HG03039 (cell line): ENCODE data around the gene SNX10.

ENCODE experiments used
- ATAC-seq: cut with Tn5 transposase; IDR thresholded peaks from one replicate; pipeline ENCODE4 v1.9.1; 2021; ENCODE audit warnings: mild to moderate bottlenecking, moderate library complexity; ENCODE audit not compliant: unreplicated experiment

SNX10 gene

GRCh38 chr7:26332698-26333097, 41.0 kb downstream of the SNX10 start:
- no peak for ATAC-seq

- no peak for ATAC-seq
Observed at GRCh38 chr7:26334166-26334859, 42.7 kb downstream of the SNX10 start.

DNA sequence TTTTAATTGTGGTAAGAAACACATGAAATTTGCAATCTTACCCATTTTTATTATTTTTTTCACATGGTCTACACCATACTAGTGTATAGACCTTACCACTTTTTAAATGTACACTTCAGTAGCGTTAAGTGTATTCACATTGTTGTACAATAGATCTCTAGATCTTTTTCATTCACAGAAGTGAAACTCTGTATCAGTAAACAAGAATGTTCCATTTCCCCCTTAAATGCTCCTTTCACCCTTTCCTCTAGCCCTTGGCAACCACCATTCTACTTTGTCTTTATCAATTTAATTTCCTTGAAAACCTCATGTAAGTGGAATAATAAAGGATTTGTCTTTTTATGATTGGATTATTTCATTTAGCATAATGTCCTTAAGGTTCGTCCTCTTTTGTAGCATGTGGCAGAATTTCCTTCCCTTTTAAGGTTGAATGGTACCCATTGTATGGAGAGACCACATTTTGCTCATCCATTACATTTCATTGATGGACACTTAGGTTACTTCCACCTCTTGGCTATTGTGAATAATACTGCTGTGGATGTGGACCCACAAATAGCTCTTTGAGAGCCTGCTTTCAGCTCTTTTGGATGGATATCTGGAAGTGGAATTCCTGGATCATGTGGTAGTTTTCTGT, 45.7 kb downstream of the SNX10 start:
- no peak for ATAC-seq

DNA sequence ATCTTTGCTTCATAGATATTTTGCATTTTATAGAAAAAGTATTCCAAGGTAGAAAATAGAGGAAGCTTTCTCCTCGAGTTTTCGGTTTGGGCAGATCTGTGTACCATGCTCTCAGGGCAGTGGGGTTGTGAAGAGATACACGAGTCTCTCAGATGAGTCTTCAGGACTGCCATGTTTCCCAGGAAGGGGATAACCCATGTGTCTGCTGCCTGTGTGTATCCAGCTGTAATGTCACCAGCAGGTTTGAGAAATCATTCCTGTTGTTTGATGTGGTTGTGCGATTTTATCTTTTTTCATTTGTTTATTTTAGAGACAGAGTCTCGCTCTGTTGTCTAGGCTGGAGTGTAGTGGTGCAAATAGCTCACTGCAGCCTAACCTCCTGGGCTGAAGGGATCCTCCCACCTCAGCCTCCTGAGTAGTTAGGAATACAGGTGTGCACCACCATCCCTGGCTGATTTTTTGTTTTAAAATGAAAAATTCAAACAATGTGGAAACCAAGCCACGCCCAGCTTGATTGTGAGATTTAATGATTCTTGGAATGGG, 48.9 kb downstream of the SNX10 start:
- ATAC-seq, result no peak

GRCh38 chr7:26343320-26343832, 51.7 kb downstream of the SNX10 start:
- no peak for ATAC-seq

GRCh38 chr7:26343837-26344236, 52.2 kb downstream of the SNX10 start:
- no peak for ATAC-seq

GRCh38 chr7:26345202-26345601, 53.5 kb downstream of the SNX10 start:
- no peak for ATAC-seq

DNA sequence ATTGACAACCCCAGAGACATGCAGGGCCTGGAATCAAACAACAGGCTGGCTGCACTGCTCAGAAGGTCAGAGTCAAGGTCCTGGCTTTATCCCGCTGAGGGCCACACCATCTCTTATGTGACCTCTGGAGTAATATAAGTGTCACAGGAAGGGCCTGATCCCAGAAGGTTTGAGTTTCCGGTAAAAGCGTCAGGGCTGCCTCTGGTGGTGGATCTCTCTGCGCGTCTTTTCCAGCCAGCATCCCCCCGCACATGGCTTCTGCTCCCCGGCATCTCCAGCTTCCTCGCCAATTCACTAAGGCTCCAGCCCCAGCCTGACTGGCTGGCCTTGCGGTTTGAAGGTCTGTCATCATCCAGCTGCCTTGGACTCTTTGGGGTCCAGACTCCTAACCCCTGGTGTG, 54.2 kb downstream of the SNX10 start:
- no peak for ATAC-seq

DNA sequence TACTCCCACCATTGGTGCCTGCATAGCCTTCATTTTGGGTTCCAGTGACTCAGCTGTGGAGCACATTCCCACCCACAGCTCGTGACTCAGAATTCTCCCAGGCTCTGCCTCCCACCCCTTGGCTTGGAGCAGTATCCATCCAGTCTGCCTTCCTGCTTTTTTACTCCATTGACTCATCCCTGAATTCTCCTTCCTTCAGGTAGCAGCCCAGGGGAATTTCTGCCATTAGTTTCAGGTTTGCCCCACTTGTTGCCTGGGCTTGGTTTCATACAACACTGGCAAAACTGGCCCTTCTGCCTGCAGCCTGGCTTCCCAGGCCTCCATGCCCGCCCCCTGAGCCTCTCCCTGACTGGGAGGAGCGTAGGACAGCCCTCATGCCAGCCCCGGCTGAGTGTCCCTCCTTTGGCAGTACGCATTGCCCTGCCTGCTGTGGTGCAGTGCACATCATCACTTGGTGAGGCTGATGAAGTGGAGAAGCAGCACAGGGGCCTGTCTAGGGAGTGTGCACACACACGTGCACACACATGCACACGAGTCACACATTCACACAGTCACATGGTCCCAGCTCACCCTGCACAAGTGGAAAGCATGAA, 55.0 kb downstream of the SNX10 start:
- no peak for ATAC-seq

DNA sequence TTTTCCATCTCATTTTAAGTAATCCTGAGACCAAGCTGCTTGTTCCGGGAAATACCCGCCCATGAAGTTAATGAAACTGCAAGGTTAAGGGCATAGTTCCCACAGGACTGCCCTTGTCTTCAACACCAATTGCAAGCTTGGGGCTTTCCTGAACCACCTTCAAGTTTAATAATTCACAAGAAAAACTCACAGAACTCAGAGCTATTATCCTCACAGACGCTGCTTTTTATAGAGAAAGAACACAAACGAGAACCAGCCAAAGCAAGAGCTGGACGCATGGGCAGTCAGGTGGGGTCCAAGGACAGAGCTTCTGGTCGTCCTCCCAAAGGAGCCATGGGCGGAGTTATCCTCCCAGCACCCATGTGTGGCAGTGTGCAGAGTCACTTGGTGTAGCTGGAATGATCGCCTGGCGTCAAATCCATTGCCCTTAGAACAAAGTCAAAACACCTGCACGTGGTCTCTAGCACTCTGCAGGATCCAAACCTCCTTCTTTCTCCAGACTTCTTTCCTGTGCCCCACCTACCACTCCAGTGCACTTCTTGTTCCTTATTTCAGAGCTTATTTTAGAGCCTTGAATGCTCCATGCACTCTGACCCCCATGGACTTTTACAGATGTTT, 56.7 kb downstream of the SNX10 start:
- ATAC-seq, result no peak

GRCh38 chr7:26349005-26349915, 57.6 kb downstream of the SNX10 start:
- no peak for ATAC-seq

DNA sequence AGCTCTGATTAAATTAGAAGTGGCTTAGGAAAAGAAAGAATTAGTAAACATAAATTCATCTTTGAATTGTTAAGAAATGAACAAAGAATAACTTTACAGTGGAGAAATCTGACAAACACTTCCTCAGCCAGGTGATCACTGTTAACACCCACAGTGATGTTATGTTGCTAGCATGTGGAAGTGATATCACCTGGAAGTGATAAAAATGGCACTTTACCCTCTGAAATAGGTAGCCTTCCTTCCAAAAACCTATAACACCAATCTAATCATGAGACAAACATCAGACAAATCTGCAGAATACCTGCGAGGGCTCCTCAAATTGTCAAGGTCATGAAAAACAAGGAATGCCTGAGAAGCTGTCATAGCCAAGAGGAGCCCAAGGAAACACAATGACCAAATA, 59.5 kb downstream of the SNX10 start:
- ATAC-seq, result no peak

GRCh38 chr7:26356229-26356628, 64.6 kb downstream of the SNX10 start:
- ATAC-seq, result no peak

DNA sequence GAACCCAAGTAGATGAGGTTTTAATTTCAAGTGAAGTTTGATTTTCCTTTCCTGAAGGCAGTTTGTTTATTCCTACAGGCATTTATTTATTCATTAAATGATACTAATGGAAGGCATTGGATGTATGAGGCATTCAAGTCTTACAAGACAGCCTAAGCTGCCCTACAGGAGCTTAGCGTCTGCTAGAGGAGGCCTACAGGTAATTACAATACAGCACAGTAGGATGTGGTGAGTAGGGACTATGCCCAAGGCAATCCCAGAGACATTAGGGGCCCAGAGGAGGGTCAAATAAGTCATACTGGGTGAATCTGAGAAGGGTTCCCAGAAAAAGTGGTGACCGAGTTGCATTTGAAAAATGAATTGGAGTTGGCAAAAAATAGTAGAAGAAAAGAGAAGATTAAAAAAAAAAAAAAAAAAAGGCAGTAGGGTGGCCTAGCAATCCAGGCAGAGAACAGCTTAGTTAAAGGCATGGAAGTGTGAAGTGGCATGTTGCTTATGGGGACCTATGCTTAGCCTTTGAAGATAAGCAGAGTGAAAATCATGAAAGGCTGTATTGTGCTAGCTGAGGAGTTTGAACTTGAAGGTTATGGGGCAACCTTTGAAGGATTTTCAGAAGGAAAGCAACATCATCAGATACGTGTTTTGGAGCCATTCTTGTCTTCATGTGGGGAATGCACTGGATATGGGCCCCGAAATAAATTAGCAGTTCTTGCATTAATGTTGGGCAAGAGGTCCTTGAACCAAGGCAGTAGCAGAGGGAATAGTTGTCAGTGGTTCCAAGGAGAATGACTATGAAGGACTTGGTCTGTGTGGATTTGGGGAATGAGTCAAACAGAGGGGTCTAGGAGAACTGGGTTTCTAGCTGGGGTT, 65.5 kb downstream of the SNX10 start:
- no peak for ATAC-seq

DNA sequence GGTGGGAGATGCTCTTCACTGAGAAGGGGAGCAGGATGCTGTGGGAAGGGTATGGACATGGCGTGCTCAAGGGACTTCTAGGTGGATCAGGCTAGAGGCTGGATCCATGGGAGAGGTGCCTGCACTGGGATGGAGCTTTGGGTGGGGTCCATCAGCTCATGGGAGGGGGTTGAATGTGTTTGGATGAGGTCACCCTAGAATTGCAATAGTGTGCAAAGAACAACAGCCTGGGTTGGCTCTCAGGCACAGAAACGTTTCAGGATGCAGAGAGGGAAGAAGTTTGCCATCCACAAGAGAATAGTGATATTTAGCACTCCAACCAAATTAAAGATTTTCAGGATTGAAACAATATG, 66.1 kb downstream of the SNX10 start:
- no peak for ATAC-seq

DNA sequence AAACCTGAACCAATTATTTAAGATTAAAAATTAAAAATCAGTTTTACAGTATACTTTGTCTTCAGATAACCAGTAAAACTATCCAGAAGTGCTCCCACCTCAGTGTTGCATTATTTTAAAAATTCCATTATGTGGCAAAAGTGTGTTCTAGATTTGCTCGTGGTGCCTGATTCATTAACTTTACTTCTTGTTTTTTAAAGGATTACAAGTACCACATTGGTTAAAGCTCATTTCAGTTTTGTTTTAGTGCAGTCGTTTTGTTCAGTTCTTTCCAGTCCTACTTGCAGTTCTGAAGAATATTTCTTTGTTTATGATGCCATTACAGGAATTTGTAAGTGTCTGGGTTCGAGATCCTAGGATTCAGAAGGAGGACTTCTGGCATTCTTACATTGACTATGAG, 69.0 kb downstream of the SNX10 start:
- no peak for ATAC-seq

DNA sequence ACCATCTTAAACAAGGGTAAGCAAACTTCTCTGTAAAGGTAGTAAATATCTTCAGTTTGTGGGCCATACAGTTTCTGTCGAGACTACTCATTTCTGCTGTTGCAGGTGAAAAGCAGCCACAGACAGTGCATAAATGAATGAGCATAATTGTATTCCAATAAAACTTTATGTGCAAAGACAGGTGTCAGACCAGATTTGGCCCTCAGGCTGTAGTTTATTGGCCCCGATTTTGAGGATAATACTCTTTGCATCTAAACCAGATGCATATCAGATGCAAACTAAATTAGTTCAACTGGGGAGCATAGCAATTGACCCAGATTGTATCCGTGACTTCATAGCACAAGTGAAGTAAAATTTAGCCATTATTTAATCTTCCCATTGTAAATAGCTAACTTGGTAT, 70.0 kb downstream of the SNX10 start:
- ATAC-seq, result no peak

- no peak for ATAC-seq
Observed at GRCh38 chr7:26363465-26363864, 71.8 kb downstream of the SNX10 start.

DNA sequence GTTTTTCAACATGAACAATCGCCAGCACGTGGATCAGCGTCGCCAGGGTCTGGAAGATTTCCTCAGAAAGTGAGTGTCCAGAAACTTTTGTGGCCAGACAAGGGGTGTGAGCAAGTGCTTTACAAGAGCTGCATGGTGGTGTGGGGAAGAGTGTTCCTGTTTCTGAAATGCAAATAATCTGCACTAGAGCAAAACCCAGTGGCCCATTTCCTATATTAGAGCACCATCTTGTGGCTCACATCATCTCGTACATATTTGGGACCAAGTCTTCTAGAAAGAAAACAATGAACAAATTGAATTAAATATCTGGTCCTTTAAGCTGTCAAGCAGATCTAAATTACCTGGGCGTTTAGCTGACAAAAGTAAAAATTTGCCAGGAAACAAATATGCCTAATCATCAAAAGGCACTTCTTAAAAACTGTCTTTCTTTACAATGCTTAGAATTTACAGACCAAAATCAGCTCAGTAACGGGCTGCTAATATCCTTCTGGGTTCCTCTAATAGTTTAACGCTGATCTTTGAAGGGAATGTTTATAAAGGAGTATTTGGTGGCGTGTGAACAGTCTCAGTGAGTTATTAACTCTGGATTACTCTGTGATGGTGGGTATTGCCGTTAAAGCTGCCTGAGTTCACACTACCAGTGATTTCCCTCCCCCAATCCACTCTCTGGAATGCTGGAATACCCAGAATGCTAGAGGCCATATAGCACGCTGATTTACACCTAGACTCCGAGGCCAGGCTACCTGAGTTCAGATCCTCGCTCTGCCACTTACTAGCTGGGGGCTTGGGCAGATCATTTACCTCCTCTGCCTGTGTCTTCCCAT, 73.6 kb downstream of the SNX10 start:
- ATAC-seq, result no peak
